Endothelial cell of umbilical vein (primary cell): ENCODE measurements around the gene EPSTI1. TPM values are rescaled to one million over a fixed set of nuclear protein-coding genes. Genes with fewer than 3 reads are reported as not detected.

Experiments
- BruUV-seq: library from RNA; stranded (reverse); fragments of 400-500 nt; replicated peaks from 2 replicates; lab custom pipeline; 2021; lab: Mats Ljungman, UMichigan
- CTCF ChIA-PET: fragments of 300-600, 350-600 bp; sonication (Branson Sonifier 250); formaldehyde crosslinking; loops from one replicate; lab custom pipeline; 2021; ENCODE audit warnings: antibody characterized with exemption, inconsistent platforms; lab: Charles Lee
- POLR2A ChIA-PET: fragments of 300-600, 350-600 bp; sonication (Branson Sonifier 250); formaldehyde crosslinking; loops from one replicate; lab custom pipeline; 2021; ENCODE audit warnings: antibody characterized with exemption, inconsistent platforms; lab: Charles Lee
- DNase-seq: peaks from one replicate; pipeline ENCODE4 v3.0.0-alpha.2; 2011; ENCODE audit warnings: low read depth, low spot score
- FAIRE-seq: peaks from 2 replicates; lab custom pipeline; 2011; peaks lifted over from hg19 to GRCh38; lab: Jason Lieb, UNC
- H2AFZ ChIP-seq: 2 replicates; pipeline ENCODE4 v1.6.0; 2012; ENCODE audit warnings: low read depth, low read length, control low read depth, inconsistent platforms
- H3K27ac ChIP-seq: 2 replicates; pipeline ENCODE4 v1.5.1; 2011; ENCODE audit warnings: low read depth, mild to moderate bottlenecking, control low read depth, low read length, moderate library complexity; ENCODE audit not compliant: insufficient read depth
- H3K27me3 ChIP-seq, 2 experiments: 2 replicates each; pipeline versions ENCODE4 v1.6.0 to v1.6.1; 2011; ENCODE audit warnings: low read length in 2 of 2, mixed read lengths in 1 of 2; ENCODE audit not compliant: control insufficient read depth in 2 of 2, insufficient read depth in 2 of 2
- H3K36me3 ChIP-seq, 2 experiments: 2 replicates in 1 of 2; 3 replicates in 1 of 2; pipeline ENCODE4 v1.5.1; 2011; ENCODE audit warnings: low read length in 2 of 2, mild to moderate bottlenecking in 1 of 2, moderate library complexity in 1 of 2; ENCODE audit not compliant: control insufficient read depth in 2 of 2, insufficient read depth in 2 of 2; ENCODE audit errors: extremely low read depth in 1 of 2
- H3K4me1 ChIP-seq: 3 replicates; pipeline ENCODE4 v1.5.1; 2011; ENCODE audit warnings: mild to moderate bottlenecking, low read length; ENCODE audit not compliant: control insufficient read depth, insufficient read depth; ENCODE audit errors: extremely low read depth
- H3K4me2 ChIP-seq: 2 replicates; pipeline ENCODE4 v1.6.1; 2011; ENCODE audit warnings: low read length, control low read depth, mixed read lengths; ENCODE audit not compliant: insufficient read depth
- H3K4me3 ChIP-seq, 3 experiments: fragments of 200-600 bp in 1 of 3; sonication (generic), shearing (Covaris generic) in 1 of 3; replicated peaks in 1 of 3; 2 replicates each; pipeline ENCODE4 v1.5.1; 2011 to 2016; ENCODE audit warnings: control low read depth in 3 of 3, low read length in 3 of 3, mild to moderate bottlenecking in 2 of 3, inconsistent platforms in 1 of 3, low read depth in 1 of 3, moderate library complexity in 1 of 3; ENCODE audit not compliant: insufficient read depth in 1 of 3
- H3K79me2 ChIP-seq: 2 replicates; pipeline ENCODE4 v1.6.0; 2012; ENCODE audit warnings: low read length, inconsistent platforms; ENCODE audit not compliant: control insufficient read depth, insufficient read depth
- H3K9ac ChIP-seq: replicated peaks from 2 replicates; pipeline ENCODE3; 2011; ENCODE audit warnings: low read length, control low read depth; ENCODE audit not compliant: insufficient read depth; ENCODE audit errors: extremely low read depth
- H3K9me1 ChIP-seq: replicated peaks from 3 replicates; pipeline ENCODE4 v1.6.0; 2011; ENCODE audit warnings: mild to moderate bottlenecking, low read length; ENCODE audit not compliant: control insufficient read depth, insufficient read depth; ENCODE audit errors: extremely low read depth
- H3K9me3 ChIP-seq: replicated peaks from 2 replicates; pipeline ENCODE4 v1.5.1; 2012; ENCODE audit warnings: low read length, inconsistent platforms; ENCODE audit not compliant: control insufficient read depth, insufficient read depth
- H4K20me1 ChIP-seq: replicated peaks from 2 replicates; pipeline ENCODE3; 2011; ENCODE audit warnings: mild to moderate bottlenecking, low read length; ENCODE audit not compliant: control insufficient read depth, insufficient read depth; ENCODE audit errors: extremely low read depth
- MYC ChIP-seq: IDR thresholded peaks from one replicate; pipeline ENCODE4 v1.6.1; 2011; ENCODE audit warnings: mild to moderate bottlenecking, low read depth, low read length
- POLR2A ChIP-seq: IDR thresholded peaks from 2 replicates; pipeline ENCODE4 v1.6.1; 2012; ENCODE audit warnings: low read depth, mild to moderate bottlenecking, control low read depth, low read length
- POLR2AphosphoS5 ChIP-seq: IDR thresholded peaks from 2 replicates; pipeline ENCODE4 v1.6.1; 2012; ENCODE audit warnings: low read depth, mild to moderate bottlenecking, control low read depth, low read length, moderate library complexity; ENCODE audit not compliant: insufficient read depth
- dilution Hi-C: fragments of 300-500 bp; cut with MboI; formaldehyde crosslinking; loops from one replicate; pipeline ENCODE4 v1.15.0; 2019; ENCODE audit warnings: low sequenced_read_pairs; ENCODE audit not compliant: extremely low pct_ligation_motif_present
- intact Hi-C: fragments of 100-400 bp; cut with micrococcal nuclease; formaldehyde crosslinking; loops from one replicate; pipeline ENCODE4 v1.10.0; 2022
- polyA plus RNA-seq, 4 experiments: library from polyadenylated mRNA; depleted of rRNA in 3 of 4; stranded (reverse) in 3 of 4; unstranded in 1 of 4; fragments of >200 nt; gene quantifications; 2 replicates each; pipeline versions ENCODE4 v1.2.1 to v1.2.3, GENCODE V29; 2011 to 2012; ENCODE audit warnings: missing spikeins in 1 of 4
- total RNA-seq: library from RNA; stranded (reverse); gene quantifications from 2 replicates; pipeline ENCODE4 v1.2.3, GENCODE V29; 2021

EPSTI1 gene
- total and polyA plus RNA-seq, 2 donors (not counting 3 experiments of a cell fraction or from before 2014, with no cell fraction given), result 0.77 to 3.1 TPM

DNA sequence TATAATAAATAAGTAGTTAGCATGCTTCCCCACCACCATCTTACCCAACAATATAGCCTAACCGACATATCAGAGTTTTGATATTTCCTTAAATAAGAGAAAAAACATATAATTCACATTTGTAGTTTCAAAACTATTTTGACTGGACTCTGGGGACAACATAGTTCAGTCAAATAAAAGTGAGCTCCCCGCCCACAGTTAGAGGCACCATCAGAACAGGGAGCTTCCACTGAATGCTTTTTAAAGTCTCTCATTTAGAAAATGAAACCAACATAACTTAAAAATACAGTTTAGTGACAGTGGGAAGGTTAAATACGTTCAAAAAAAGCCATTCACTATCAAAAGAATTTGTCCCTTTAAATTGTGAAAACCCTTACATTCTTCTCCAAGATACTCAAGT is 92.8 kb downstream of the EPSTI1 start:
- Histone ChIP-seq H3K27me3 (no peaks in the 10 kb centered on the region), H4K20me1 (no peaks in the 10 kb centered on the region), H3K9ac (no peak overlapping the region), H3K4me2 (no peak overlapping the region), H3K36me3 (no peaks in the 10 kb centered on the region), H3K9me1 (no peaks in the 10 kb centered on the region), H3K4me1 (peaks cover 2% of the 10 kb centered on the region), H3K4me3 (no peak overlapping the region), H3K79me2 (no peaks in the 10 kb centered on the region), H2AFZ (no peak overlapping the region), H3K27ac (no peak overlapping the region), H3K9me3 (no peaks in the 10 kb centered on the region)
- POLR2A ChIA-PET, result no interaction called here
- no peak for FAIRE-seq
- BruUV-seq, result no TSS peak
- dilution Hi-C loops, result no loop called here
- CTCF ChIA-PET, result no interaction called here
- no peak for DNase-seq
- intact Hi-C loops, result no loop called here
- TF ChIP-seq POLR2AphosphoS5, result no peak

DNA sequence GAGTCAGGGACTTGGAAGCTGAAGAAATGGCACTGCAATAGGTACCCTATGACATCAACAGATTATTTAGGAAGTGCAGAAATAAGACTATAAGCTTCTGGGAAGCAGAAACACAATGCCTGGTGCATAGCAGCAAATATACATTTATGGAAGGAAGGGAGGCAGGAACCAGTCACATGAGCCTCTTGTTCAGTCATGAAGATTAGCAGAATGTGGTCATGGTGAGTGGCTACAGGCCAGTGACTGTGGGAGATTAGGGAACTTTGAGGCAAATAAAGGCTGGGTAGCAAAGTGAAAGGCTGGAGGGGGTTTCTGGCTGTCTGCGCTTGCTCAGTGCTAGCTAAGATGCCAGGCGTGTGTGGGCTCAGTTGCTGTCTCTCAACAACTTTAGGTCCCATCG is 96.3 kb downstream of the EPSTI1 start:
- CTCF ChIA-PET, result interaction anchor here (1.0 kb wide), 1 partner anchor 20 kb away, joined by 3 read pairs; no protein-coding TSS in a partner anchor
- Histone ChIP-seq H3K27ac (no peak overlapping the region), H3K9me3 (no peaks in the 10 kb centered on the region), H2AFZ (no peak overlapping the region), H3K4me2 (no peak overlapping the region), H4K20me1 (no peaks in the 10 kb centered on the region), H3K4me1 (peaks cover 2% of the 10 kb centered on the region), H3K9me1 (no peaks in the 10 kb centered on the region), H3K79me2 (no peaks in the 10 kb centered on the region), H3K9ac (no peak overlapping the region), H3K4me3 (no peak overlapping the region), H3K27me3 (no peaks in the 10 kb centered on the region), H3K36me3 (no peaks in the 10 kb centered on the region)
- BruUV-seq, result no TSS peak
- TF ChIP-seq POLR2AphosphoS5 (no peak), MYC (no peak), POLR2A (no peak)
- no peak for FAIRE-seq
- POLR2A ChIA-PET, result no interaction called here
- intact Hi-C loops, result no loop called here
- dilution Hi-C loops, result no loop called here
- peak; percentile 10 for DNase-seq
